ENCODE data around the gene INTS11. TPM values are rescaled to one million over a fixed set of nuclear protein-coding genes. Genes with fewer than 3 reads are reported as not detected.
A peak's percentile ranks its signal among the peaks of the same experiment; 100 is the strongest.

INTS11 gene
- total and polyA plus RNA-seq, 9 of the 15 experiments (the other 6 are each of a cell fraction or from before 2014, with no cell fraction given), result 3.6 to 183 (median 110) TPM

DNA sequence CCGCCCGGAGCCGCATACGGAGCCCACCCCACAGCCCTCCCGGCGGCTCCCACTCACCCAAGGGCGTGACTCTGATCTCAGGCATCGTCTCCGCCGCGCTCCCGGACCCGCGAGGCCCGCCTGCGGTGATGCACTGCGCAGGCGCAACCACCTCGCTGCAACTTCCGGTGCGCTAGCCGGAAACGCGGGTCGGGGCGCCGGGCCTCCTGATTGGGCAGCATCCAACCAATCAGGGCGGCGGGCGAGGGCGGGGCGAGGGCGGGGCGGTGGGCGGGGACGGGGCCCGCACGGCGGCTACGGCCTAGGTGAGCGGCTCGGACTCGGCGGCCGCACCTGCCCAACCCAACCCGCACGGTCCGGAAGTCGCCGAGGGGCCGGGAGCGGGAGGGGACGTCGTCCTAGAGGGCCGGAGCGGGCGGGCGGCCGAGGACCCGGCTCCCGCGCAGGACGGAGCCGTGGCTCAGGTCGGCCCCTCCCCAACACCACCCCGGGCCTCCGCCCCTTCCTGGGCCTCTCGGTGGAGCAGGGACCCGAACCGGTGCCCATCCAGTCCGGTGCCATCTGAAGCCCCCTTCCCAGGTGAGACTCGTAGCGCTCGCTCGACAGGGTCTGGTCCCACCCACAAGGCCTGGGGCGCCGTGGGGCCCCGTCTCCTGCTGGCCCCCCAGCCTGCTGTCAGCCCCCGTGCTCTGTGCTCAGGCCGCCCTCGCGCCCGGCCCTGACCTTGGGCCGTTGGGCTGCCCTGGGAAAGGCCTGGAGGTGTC, at the start of gene INTS11, which contains the start of gene CPTP (continued):
- TF ChIP-seq, protein P1, sequence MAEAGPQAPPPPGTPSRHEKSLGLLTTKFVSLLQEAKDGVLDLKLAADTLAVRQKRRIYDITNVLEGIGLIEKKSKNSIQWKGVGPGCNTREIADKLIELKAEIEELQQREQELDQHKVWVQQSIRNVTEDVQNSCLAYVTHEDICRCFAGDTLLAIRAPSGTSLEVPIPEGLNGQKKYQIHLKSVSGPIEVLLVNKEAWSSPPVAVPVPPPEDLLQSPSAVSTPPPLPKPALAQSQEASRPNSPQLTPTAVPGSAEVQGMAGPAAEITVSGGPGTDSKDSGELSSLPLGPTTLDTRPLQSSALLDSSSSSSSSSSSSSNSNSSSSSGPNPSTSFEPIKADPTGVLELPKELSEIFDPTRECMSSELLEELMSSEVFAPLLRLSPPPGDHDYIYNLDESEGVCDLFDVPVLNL (CRISPR knock-in tag; IDR thresholded peaks at IDR 0.05; ENCODE audit: low read depth), result peak; percentile 9; the same call in 1 of the 2 replicates
- TF ChIP-seq ZBTB26 (CRISPR knock-in tag; IDR thresholded peaks at IDR 0.05) (no peak), AFF1 (IDR thresholded peaks at IDR 0.05; ENCODE audit: low read depth in 1 of 2, partially characterized antibody in 2 of 2) (no peak), TAF15 (IDR thresholded peaks at IDR 0.05; ENCODE audit: low read depth, low read length) (no peak), ELF4 (CRISPR knock-in tag; IDR thresholded peaks at IDR 0.05) (no peak; the same call in 1 of the 2 replicates), EWSR1 (IDR thresholded peaks at IDR 0.05; ENCODE audit: borderline replicate concordance, low read depth, partially characterized antibody) (no peak), MECOM (CRISPR knock-in tag; IDR thresholded peaks at IDR 0.05) (no peak), SMAD4 (CRISPR knock-in tag; conservative IDR thresholded peaks at IDR 0.05) (0 out of 2 replicates have a peak, but pooled peaks have one; percentile 15), ZNF133 (CRISPR knock-in tag; IDR thresholded peaks at IDR 0.05) (no peak), RNF2 (IDR thresholded peaks at IDR 0.05) (peak; percentile 48; the same call in 1 of the 2 replicates), KLF13 (tag; IDR thresholded peaks at IDR 0.05; ENCODE audit: borderline replicate concordance, low read depth) (peak; percentile 86; the same call in 1 of the 2 replicates)
- TF ChIP-seq, protein P2, sequence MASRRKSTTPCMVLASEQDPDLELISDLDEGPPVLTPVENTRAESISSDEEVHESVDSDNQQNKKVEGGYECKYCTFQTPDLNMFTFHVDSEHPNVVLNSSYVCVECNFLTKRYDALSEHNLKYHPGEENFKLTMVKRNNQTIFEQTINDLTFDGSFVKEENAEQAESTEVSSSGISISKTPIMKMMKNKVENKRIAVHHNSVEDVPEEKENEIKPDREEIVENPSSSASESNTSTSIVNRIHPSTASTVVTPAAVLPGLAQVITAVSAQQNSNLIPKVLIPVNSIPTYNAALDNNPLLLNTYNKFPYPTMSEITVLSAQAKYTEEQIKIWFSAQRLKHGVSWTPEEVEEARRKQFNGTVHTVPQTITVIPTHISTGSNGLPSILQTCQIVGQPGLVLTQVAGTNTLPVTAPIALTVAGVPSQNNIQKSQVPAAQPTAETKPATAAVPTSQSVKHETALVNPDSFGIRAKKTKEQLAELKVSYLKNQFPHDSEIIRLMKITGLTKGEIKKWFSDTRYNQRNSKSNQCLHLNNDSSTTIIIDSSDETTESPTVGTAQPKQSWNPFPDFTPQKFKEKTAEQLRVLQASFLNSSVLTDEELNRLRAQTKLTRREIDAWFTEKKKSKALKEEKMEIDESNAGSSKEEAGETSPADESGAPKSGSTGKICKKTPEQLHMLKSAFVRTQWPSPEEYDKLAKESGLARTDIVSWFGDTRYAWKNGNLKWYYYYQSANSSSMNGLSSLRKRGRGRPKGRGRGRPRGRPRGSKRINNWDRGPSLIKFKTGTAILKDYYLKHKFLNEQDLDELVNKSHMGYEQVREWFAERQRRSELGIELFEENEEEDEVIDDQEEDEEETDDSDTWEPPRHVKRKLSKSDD (conservative IDR thresholded peaks at IDR 0.05; ENCODE audit: low read length), result no peak
- TF ChIP-seq, protein P3, sequence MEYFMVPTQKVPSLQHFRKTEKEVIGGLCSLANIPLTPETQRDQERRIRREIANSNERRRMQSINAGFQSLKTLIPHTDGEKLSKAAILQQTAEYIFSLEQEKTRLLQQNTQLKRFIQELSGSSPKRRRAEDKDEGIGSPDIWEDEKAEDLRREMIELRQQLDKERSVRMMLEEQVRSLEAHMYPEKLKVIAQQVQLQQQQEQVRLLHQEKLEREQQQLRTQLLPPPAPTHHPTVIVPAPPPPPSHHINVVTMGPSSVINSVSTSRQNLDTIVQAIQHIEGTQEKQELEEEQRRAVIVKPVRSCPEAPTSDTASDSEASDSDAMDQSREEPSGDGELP (CRISPR knock-in tag; IDR thresholded peaks at IDR 0.05; ENCODE audit: borderline replicate concordance), result peak; percentile 54; the same call in 1 of the 2 replicates
- TF ChIP-seq, protein P4, sequence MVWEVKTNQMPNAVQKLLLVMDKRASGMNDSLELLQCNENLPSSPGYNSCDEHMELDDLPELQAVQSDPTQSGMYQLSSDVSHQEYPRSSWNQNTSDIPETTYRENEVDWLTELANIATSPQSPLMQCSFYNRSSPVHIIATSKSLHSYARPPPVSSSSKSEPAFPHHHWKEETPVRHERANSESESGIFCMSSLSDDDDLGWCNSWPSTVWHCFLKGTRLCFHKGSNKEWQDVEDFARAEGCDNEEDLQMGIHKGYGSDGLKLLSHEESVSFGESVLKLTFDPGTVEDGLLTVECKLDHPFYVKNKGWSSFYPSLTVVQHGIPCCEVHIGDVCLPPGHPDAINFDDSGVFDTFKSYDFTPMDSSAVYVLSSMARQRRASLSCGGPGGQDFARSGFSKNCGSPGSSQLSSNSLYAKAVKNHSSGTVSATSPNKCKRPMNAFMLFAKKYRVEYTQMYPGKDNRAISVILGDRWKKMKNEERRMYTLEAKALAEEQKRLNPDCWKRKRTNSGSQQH (CRISPR knock-in tag; IDR thresholded peaks at IDR 0.05), result no peak

Measured in K562 (cell line).